Natural killer cell treated with Interleukin-12 subunit alpha and Interleukin-12 subunit beta and Interleukin-15 and Interleukin-18, amount 100 ng/mL, for 72 hours (primary cell): ENCODE results near the gene PIK3AP1. TPM values are rescaled to one million over a fixed set of nuclear protein-coding genes. Genes with fewer than 3 reads are reported as not detected.
"Not testable (repeated sequence)": the region's sequence is repeated elsewhere in the genome, so short reads cannot be mapped to it uniquely, and the experiment has no call there.

Source experiments
- ATAC-seq, 2 donors: fragments of 150-1000 bp; cut with Tn5 transposase in 1 of 2; sonication (Bioruptor Pico), chemical (Tn5 transposase) in 1 of 2; 2 replicates each; pipeline ENCODE4 v1.10.0; 2021
- DNase-seq: peaks from one replicate; pipeline ENCODE4 v3.0.0; 2022; ENCODE audit warnings: low spot score
- H3K27ac Mint-ChIP-seq, 2 donors: 1 replicate in 1 of 2; 2 replicates in 1 of 2; pipeline ENCODE4 v1.8.0; 2022; ENCODE audit warnings: mixed read lengths in 2 of 2, mild to moderate bottlenecking in 1 of 2, moderate library complexity in 1 of 2
- H3K27me3 Mint-ChIP-seq, 2 donors: 1 replicate in 1 of 2; 2 replicates in 1 of 2; pipeline ENCODE4 v1.8.0; 2022; ENCODE audit warnings: mixed read lengths in 2 of 2
- H3K36me3 Mint-ChIP-seq: one replicate; pipeline ENCODE4 v1.8.0; 2022; ENCODE audit warnings: mixed read lengths
- H3K4me1 Mint-ChIP-seq, 2 donors: 1 replicate in 1 of 2; 2 replicates in 1 of 2; pipeline ENCODE4 v1.8.0; 2022; ENCODE audit warnings: low read depth in 2 of 2, mixed read lengths in 2 of 2, mild to moderate bottlenecking in 1 of 2
- H3K4me3 Mint-ChIP-seq: one replicate; pipeline ENCODE4 v1.8.0; 2022; ENCODE audit warnings: mixed read lengths
- H3K9me3 Mint-ChIP-seq: 2 replicates; pipeline ENCODE4 v1.8.0; 2022; ENCODE audit warnings: mixed read lengths
- total RNA-seq, 2 donors: library from RNA; stranded (reverse); gene quantifications; one replicate each; pipeline ENCODE4 v1.2.3, GENCODE V29; 2022

Gene PIK3AP1
- total RNA-seq, 2 donors from 2014 or later: 147 to 383 TPM

DNA sequence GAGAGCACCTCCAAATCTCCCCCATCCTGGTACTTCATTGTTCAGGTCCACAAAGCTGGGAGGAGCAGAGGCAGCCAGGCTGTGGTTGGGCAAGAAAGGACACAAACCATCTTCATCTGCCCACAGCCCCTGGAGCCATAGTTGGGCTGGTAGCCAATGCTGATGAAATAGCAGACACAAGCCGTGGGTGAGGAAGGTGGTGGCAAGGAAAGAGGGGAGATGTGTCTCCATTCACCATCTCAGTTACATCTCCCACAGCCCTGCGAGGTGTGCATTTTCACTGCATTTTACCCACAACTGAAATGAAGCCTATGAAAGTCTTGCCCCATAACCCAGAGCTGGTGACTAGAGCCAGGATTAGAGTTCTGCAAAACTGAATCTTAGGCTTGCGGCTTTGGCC, 35.0 kb downstream of the PIK3AP1 start:
- Mint-ChIP-seq H3K36me3 (peaks cover 21% of the 10 kb centered on the region), H3K27ac (peak overlapping the region; percentile 65 to 86), H3K4me1 (peaks cover 89 to 91% of the 10 kb centered on the region in 2 donors), H3K4me3 (peak overlapping the region; percentile 43), H3K27me3 (no peaks in the 10 kb centered on the region), H3K9me3 (peaks cover 12% of the 10 kb centered on the region)
- no peak for DNase-seq
- peak; percentile 81 to 84 for ATAC-seq

DNA sequence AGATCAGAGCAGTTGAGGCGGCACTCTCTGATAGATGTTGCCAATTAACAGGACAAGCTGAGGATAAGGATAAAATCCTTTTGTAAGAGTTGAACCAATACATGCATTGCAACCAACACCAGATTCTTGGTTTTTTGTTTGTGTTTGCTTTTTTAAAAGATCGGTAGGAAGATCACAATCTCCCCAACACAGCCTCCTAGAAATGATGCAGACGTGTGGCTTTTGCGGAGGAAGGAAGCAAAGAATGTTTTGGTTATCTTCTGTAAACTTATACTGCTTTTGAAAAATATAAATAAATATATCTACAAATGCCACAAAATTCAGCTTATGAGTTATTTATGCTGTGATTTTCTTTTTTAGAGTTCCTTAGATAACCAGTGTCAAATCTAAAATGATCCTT, 35.5 kb downstream of the PIK3AP1 start:
- peak overlapping the region; percentile 65 to 86 for H3K27ac Mint-ChIP-seq
- peaks cover 11% of the 10 kb centered on the region for H3K9me3 Mint-ChIP-seq
- peaks cover 16% of the 10 kb centered on the region for H3K36me3 Mint-ChIP-seq
- H3K27me3 Mint-ChIP-seq: no peaks in the 10 kb centered on the region
- H3K4me1 Mint-ChIP-seq: peaks cover 88 to 89% of the 10 kb centered on the region in 2 donors
- H3K4me3 Mint-ChIP-seq: peak overlapping the region; percentile 65
- ATAC-seq (no peak), DNase-seq (no peak)

GRCh38 chr10:96683710-96684109, 36.6 kb downstream of the PIK3AP1 start:
- peaks cover 14% of the 10 kb centered on the region for H3K36me3 Mint-ChIP-seq
- no peaks in the 10 kb centered on the region for H3K27me3 Mint-ChIP-seq
- H3K4me1 Mint-ChIP-seq: peaks cover 84 to 86% of the 10 kb centered on the region in 2 donors
- peaks cover 7% of the 10 kb centered on the region for H3K9me3 Mint-ChIP-seq
- H3K27ac Mint-ChIP-seq: peak overlapping the region; percentile 25 to 86
- ATAC-seq (no peak), DNase-seq (no peak)
- no peak overlapping the region for H3K4me3 Mint-ChIP-seq

DNA sequence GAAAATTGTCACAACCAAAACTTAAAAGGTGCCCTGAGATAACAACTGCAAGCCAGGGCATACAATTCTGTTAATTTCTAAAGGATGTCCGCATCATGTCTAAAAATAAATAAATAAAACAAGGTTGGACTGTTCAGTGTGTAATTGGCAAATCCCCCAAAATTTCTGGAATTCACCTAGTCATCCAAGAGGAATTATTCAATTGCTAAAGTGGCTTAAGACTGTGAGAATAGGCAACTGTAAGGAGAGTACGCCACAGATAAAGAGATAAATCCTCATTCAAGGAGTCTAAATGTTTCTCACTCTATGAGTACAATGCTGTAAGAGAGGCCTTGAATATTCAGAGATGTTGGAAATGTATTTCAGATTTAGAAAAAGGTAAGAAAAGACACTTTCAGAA, 37.2 kb downstream of the PIK3AP1 start:
- peak overlapping the region; percentile 25 to 86 for H3K27ac Mint-ChIP-seq
- DNase-seq (no peak), ATAC-seq (no peak)
- H3K27me3 Mint-ChIP-seq: no peaks in the 10 kb centered on the region
- H3K4me3 Mint-ChIP-seq: no peak overlapping the region
- H3K4me1 Mint-ChIP-seq: peaks cover 82 to 85% of the 10 kb centered on the region in 2 donors
- H3K9me3 Mint-ChIP-seq: peaks cover 7% of the 10 kb centered on the region
- H3K36me3 Mint-ChIP-seq: peaks cover 16% of the 10 kb centered on the region

DNA sequence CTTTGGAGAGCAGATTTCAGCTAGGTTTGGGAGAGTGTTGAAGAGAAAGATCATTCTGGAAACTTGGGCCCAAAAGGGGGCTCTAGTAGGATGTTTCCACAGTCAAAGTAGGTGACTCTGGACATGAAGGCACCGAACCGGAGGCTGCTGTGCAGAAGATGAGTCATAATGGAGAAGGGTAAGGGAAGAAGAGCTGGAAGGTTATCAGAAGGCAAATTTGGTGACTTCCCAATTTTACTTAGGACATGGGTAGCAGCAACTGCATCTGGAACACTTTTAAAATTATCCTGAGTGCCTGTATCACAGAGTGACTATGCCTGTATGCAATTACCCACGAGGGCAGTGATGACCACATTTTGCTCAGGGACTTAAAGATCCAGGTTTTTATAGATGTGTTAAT, 38.8 kb downstream of the PIK3AP1 start:
- no peak for DNase-seq
- Mint-ChIP-seq H3K36me3 (peaks cover 24% of the 10 kb centered on the region), H3K27me3 (no peaks in the 10 kb centered on the region), H3K4me3 (no peak overlapping the region), H3K27ac (peak overlapping the region; percentile 12 to 73), H3K9me3 (peaks cover 7% of the 10 kb centered on the region), H3K4me1 (peaks cover 82% of the 10 kb centered on the region in 2 donors)
- no peak for ATAC-seq

DNA sequence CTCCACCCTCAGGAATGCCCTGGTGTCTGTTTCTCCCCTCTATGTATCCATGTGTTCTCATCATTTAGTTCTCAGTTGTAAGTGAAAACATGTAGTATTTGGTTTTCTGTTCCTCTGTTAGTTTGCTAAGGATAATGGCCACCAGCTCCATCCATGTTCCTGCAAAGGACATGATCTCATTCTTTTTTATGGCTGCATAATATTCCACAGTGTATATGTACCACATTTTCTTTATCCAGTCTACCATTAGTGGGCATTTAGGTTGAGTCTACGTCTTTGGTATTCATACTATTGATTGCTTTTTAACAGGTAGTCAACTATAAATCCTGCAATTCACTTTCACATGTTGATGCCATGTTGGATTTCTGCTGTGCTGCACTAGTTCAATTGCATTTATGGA, 39.9 kb downstream of the PIK3AP1 start:
- not testable (repeated sequence) for DNase-seq, H3K4me3 Mint-ChIP-seq, ATAC-seq, H3K9me3 Mint-ChIP-seq, H3K27me3 Mint-ChIP-seq
- Mint-ChIP-seq H3K36me3 (peaks cover 24% of the 10 kb centered on the region), H3K27ac (peak overlapping the region; percentile 12 to 73), H3K4me1 (peaks cover 79 to 80% of the 10 kb centered on the region in 2 donors)

DNA sequence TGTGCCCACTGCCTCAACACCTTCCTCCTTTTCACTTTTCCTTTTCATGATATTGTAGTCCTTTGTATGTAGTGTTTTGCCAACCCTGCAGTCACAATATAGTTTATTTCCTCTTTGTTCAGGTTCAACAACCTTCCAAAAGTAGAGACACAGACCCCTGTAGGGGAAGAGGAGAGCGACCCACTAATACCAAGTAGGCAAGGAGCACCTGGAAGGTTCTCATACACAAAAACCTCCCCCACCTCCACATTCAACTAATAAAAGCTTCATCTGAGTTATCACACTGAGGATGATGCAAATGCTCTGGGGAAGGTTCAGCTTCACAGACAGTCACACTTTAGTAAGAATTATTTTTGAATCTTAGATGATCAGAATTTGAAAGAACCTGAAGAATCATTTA, 41.6 kb downstream of the PIK3AP1 start:
- Mint-ChIP-seq H3K4me1 (peaks cover 74 to 75% of the 10 kb centered on the region in 2 donors), H3K27me3 (no peaks in the 10 kb centered on the region), H3K4me3 (peak overlapping the region; percentile 51), H3K9me3 (peaks cover 7% of the 10 kb centered on the region), H3K36me3 (peaks cover 24% of the 10 kb centered on the region), H3K27ac (peak overlapping the region; percentile 78 to 88)
- DNase-seq: no peak
- no peak for ATAC-seq

DNA sequence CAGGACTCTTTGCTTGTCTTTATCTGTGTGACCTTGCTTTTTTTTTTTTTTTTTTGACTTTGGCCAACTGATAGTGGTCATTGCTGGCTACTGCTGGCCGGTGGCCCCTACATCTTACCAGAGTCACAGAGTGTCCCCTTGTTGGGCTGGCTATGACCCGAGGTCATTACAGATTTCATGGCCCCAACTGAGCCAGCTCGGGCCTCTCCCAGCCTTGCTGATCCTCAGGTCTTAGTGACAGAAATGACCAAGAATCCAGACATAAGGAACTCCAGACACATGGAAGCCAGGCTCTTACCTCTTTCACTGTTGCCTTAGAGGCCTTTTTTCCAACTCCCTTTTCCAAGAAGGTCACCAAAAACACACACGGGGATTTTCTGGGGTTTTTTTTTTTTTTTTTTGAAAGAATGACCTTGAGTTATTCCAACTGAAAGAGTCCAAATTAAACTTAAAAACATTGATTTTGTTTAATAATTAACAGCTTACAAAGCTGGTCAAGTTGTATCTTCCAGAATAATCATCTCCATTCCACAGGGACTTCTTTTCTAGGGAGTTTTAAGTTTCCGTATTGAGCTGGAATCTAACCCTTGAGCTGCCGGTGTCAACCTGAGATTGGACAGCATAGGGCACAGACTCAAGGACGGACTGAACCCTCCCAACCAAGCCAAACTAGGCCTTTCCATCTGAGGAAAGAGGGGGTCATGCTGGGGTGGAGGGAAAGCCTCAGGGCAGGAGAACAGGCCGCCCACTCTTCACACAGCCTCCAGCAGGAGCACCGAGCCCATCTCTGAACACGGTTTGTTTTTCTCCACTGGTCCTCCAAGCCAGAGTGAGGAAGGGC, 43.8 kb downstream of the PIK3AP1 start:
- H3K9me3 Mint-ChIP-seq: peaks cover 7% of the 10 kb centered on the region
- DNase-seq: no peak
- ATAC-seq: no peak
- peak overlapping the region; percentile 79 for H3K4me3 Mint-ChIP-seq
- peak overlapping the region; percentile 84 to 88 for H3K27ac Mint-ChIP-seq
- H3K4me1 Mint-ChIP-seq: peaks cover 75 to 77% of the 10 kb centered on the region in 2 donors
- no peaks in the 10 kb centered on the region for H3K27me3 Mint-ChIP-seq
- H3K36me3 Mint-ChIP-seq: peaks cover 24% of the 10 kb centered on the region

DNA sequence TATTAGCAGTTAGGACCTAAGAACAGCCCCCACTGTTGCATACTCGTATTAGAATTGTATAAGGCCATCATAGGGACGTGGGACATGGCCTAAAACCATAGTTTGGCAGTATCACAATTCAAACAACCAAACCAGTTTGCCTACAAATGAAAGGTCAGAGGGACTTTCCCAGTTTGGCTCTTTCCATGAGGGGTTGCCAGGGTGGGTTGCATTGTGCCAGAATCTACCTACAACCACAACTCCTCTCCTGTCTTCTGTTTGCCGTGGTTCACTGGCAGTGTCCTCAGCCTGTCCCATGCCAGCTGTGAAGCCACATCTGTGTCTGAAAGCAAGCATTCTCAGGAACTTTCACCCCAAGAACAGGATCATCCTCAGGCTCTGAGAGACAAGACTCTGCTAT, 44.5 kb downstream of the PIK3AP1 start:
- peak overlapping the region; percentile 84 to 88 for H3K27ac Mint-ChIP-seq
- no peak for DNase-seq
- peak overlapping the region; percentile 79 for H3K4me3 Mint-ChIP-seq
- peaks cover 3% of the 10 kb centered on the region for H3K9me3 Mint-ChIP-seq
- H3K4me1 Mint-ChIP-seq: peaks cover 75 to 77% of the 10 kb centered on the region in 2 donors
- peaks cover 18% of the 10 kb centered on the region for H3K36me3 Mint-ChIP-seq
- H3K27me3 Mint-ChIP-seq: no peaks in the 10 kb centered on the region
- ATAC-seq: no peak

GRCh38 chr10:96673318-96674099, 46.8 kb downstream of the PIK3AP1 start:
- H3K4me3 Mint-ChIP-seq: peak overlapping the region; percentile 70
- peaks cover 9% of the 10 kb centered on the region for H3K36me3 Mint-ChIP-seq
- no peaks in the 10 kb centered on the region for H3K27me3 Mint-ChIP-seq
- H3K27ac Mint-ChIP-seq: peak overlapping the region; percentile 85 to 98
- H3K4me1 Mint-ChIP-seq: peaks cover 71 to 82% of the 10 kb centered on the region in 2 donors
- no peaks in the 10 kb centered on the region for H3K9me3 Mint-ChIP-seq
- DNase-seq (peak; percentile 84), ATAC-seq (peak; percentile 45 to 66)

DNA sequence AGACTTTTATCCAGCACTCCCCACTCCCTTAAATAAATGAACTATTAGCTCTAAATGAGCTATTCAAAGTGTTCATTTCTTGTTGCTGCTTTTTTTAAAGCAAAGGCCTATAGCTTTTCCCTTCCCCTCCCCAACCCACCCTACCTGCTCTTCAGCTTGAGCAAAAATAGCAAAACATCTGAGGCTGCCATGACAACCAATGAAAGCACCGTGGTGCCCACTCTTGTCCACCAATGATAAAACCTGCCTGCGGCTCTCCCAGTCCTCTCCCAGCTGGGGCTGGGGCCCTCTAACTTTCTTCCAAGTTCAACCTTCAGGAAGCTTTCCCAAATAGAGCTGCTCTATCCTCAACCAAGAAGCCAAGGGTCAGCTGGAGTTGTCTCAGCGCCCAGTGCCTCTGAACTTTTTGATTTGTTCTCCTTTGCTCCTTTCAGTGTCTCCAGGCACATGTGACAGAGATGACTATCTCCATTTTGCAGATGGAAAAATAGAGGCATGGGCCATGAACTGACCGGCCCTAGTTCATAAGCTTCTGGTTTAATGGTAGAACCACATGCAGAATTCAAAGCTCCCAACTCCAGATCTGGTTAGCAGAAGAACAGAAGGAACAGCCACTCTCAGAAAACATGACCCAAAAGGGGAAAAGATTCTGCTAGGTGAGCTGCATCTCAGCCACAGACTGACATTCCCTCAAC, 47.7 kb downstream of the PIK3AP1 start:
- Mint-ChIP-seq H3K9me3 (no peaks in the 10 kb centered on the region), H3K4me3 (peak overlapping the region; percentile 70), H3K27me3 (no peaks in the 10 kb centered on the region), H3K36me3 (peaks cover 7% of the 10 kb centered on the region), H3K27ac (peak overlapping the region; percentile 85 to 98), H3K4me1 (peaks cover 72 to 84% of the 10 kb centered on the region in 2 donors)
- DNase-seq (no peak), ATAC-seq (no peak)

DNA sequence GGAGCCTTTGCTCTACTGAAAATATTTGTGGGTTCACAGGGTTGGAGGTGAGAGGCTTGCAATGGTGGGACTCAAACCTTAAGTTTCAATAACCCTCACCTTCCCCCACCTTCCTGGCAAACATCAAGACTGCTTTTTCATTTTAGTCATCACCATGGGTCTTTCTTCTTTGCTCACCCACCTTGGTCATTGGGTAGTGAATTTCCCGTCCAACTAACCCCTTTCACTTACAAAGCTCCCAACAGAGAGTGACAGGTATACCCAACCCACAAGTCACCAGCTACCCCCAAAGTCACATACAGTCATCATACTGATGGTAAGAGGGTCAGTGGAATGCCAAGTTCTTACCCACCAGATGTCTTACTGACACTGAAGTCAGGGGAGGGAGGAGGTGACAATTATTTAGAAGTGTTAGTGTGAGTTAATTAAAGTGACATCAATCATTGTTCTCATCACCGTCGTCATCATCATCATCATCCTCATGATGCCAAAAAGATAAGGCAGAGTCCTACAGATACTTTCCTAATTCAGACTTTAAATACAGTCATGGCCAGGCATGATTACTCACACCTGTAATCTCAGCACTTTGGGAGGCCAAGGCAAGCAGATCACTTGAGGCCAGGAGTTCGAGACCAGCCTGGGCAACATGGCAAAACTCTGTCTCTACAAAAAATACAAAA, 49.0 kb downstream of the PIK3AP1 start:
- DNase-seq: peak; percentile 71
- no peaks in the 10 kb centered on the region for H3K27me3 Mint-ChIP-seq

GRCh38 chr10:96670786-96671185, 49.5 kb downstream of the PIK3AP1 start:
- DNase-seq (no peak), ATAC-seq (peak; percentile 57 to 67)
- H3K9me3 Mint-ChIP-seq: no peaks in the 10 kb centered on the region
- H3K4me3 Mint-ChIP-seq: peak overlapping the region; percentile 79
- peak overlapping the region; percentile 85 to 98 for H3K27ac Mint-ChIP-seq
- peaks cover 66 to 73% of the 10 kb centered on the region in 2 donors for H3K4me1 Mint-ChIP-seq
- no peaks in the 10 kb centered on the region for H3K27me3 Mint-ChIP-seq
- H3K36me3 Mint-ChIP-seq: no peaks in the 10 kb centered on the region

More for the DNA sequence above, 49.0 kb downstream of the PIK3AP1 start:
- Mint-ChIP-seq H3K4me1 (peaks cover 71 to 78% of the 10 kb centered on the region in 2 donors), H3K9me3 (no peaks in the 10 kb centered on the region), H3K36me3 (no peaks in the 10 kb centered on the region), H3K27ac (peak overlapping the region; percentile 85 to 98), H3K4me3 (peak overlapping the region; percentile 79)
- peak; percentile 87 to 89 for ATAC-seq
